Upper lobe of right lung (tissue), 1 donor: ENCODE data around the gene DNAH8. TPM values are rescaled to one million over a fixed set of nuclear protein-coding genes. Genes with fewer than 3 reads are reported as not detected.
"Not testable (repeated sequence)": the region's sequence is repeated elsewhere in the genome, so short reads cannot be mapped to it uniquely, and the experiment has no call there.

ENCODE experiments used
- ATAC-seq: fragments of 200-7000 bp; cut with Tn5 transposase; one replicate; pipeline ENCODE4 v1.9.1; 2020; ENCODE audit warnings: mild to moderate bottlenecking, moderate library complexity
- DNase-seq: peaks from one replicate; pipeline ENCODE4 v3.0.0-alpha.2; 2020
- H3K27ac ChIP-seq: fragments of 200-600 bp; one replicate; pipeline ENCODE4 v1.8.0; 2022
- H3K27me3 ChIP-seq: fragments of 200-600 bp; one replicate; pipeline ENCODE4 v1.8.0; 2022; ENCODE audit warnings: mild to moderate bottlenecking
- H3K36me3 ChIP-seq: fragments of 200-600 bp; one replicate; pipeline ENCODE4 v1.8.0; 2022
- H3K4me1 ChIP-seq: fragments of 200-600 bp; one replicate; pipeline ENCODE4 v1.8.0; 2022
- H3K4me3 ChIP-seq: fragments of 200-600 bp; one replicate; pipeline ENCODE4 v1.8.0; 2022; ENCODE audit warnings: mild to moderate bottlenecking
- H3K9me3 ChIP-seq: fragments of 200-600 bp; one replicate; pipeline ENCODE4 v1.8.0; 2022
- intact Hi-C: fragments of 100-400 bp; cut with DNase I; formaldehyde crosslinking; loops from one replicate; pipeline ENCODE4 v1.11.0; 2022
- total RNA-seq: library from RNA; stranded (reverse); fragmentation: NEBNext Ultra II Directional; extraction: Animal tissue kit (Norgen Biotek cat#: 25700); gene quantifications from one replicate; pipeline ENCODE4 v1.2.1, GENCODE V29; 2021
- TF ChIP-seq, protein P1 (sequence below): fragments of 200-600 bp; IDR thresholded peaks from one replicate; pipeline ENCODE4 v1.8.0; 2022; ENCODE audit warnings: antibody characterized with exemption
- donor health status: DM: no; HTN: yes; CAD: no; lungs with severe emphysema.

The DNAH8 gene
- total RNA-seq, 1 donor from 2014 or later, result 0.17 TPM

DNA sequence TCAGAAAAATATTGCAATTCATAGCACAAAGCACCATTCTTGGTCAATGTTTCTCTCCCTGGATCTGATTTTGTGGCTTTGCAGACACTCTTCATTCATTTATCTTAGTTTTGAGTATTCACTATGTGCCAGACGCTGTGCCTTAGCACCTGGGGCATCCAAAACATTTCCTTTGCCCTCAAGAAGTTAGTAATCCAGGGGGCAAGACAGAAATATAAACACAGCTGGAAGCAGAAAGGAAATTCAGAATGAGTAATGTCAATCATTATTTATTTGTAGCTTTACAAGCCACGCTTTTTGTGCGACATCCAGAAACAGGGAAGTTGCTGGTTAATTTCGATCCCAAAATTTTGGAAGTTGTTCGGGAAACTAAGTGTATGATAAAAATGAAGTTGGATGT, 71.4 kb downstream of the DNAH8 start:
- Histone ChIP-seq H3K9me3 (no peaks in the 10 kb centered on the region), H3K27ac (no peak overlapping the region), H3K27me3 (no peaks in the 10 kb centered on the region), H3K36me3 (no peaks in the 10 kb centered on the region), H3K4me3 (no peak overlapping the region), H3K4me1 (no peaks in the 10 kb centered on the region)
- ATAC-seq, result no peak
- intact Hi-C loops, result no loop called here
- no peak for DNase-seq
- TF ChIP-seq, protein P1, sequence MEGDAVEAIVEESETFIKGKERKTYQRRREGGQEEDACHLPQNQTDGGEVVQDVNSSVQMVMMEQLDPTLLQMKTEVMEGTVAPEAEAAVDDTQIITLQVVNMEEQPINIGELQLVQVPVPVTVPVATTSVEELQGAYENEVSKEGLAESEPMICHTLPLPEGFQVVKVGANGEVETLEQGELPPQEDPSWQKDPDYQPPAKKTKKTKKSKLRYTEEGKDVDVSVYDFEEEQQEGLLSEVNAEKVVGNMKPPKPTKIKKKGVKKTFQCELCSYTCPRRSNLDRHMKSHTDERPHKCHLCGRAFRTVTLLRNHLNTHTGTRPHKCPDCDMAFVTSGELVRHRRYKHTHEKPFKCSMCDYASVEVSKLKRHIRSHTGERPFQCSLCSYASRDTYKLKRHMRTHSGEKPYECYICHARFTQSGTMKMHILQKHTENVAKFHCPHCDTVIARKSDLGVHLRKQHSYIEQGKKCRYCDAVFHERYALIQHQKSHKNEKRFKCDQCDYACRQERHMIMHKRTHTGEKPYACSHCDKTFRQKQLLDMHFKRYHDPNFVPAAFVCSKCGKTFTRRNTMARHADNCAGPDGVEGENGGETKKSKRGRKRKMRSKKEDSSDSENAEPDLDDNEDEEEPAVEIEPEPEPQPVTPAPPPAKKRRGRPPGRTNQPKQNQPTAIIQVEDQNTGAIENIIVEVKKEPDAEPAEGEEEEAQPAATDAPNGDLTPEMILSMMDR, result no peak

DNA sequence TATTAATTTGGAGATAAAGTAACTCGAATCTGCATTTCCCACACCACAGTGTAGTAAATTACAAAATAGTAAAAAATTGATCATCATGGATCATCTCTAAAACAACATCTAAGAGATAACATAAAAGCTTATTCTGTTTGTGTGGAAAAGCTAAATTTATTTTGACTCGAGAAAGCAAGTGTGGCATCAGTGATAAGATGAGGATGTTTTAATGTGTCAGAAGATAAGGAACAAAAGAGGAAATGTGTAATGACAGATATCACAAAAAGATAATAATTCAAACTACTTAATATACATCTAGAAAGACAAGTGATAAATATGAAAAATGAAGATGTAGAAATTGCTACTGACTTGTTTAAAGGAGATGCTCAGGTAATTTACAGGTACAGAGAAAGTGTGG, 74.1 kb downstream of the DNAH8 start:
- Histone ChIP-seq H3K27me3 (no peaks in the 10 kb centered on the region), H3K36me3 (no peaks in the 10 kb centered on the region), H3K9me3 (no peaks in the 10 kb centered on the region), H3K4me3 (no peak overlapping the region), H3K27ac (no peak overlapping the region), H3K4me1 (no peaks in the 10 kb centered on the region)
- DNase-seq (no peak), ATAC-seq (no peak)
- TF ChIP-seq, protein P1, result no peak
- intact Hi-C loops, result no loop called here

GRCh38 chr6:38792356-38792755, 77.2 kb downstream of the DNAH8 start:
- H3K4me1 ChIP-seq, result no peaks in the 10 kb centered on the region
- intact Hi-C loops, result no loop called here
- no peaks in the 10 kb centered on the region for H3K36me3 ChIP-seq
- no peak for ATAC-seq
- H3K4me3 ChIP-seq, result no peak overlapping the region
- TF ChIP-seq, protein P1, result no peak
- H3K27me3 ChIP-seq, result no peaks in the 10 kb centered on the region
- no peaks in the 10 kb centered on the region for H3K9me3 ChIP-seq
- no peak overlapping the region for H3K27ac ChIP-seq
- no peak for DNase-seq

DNA sequence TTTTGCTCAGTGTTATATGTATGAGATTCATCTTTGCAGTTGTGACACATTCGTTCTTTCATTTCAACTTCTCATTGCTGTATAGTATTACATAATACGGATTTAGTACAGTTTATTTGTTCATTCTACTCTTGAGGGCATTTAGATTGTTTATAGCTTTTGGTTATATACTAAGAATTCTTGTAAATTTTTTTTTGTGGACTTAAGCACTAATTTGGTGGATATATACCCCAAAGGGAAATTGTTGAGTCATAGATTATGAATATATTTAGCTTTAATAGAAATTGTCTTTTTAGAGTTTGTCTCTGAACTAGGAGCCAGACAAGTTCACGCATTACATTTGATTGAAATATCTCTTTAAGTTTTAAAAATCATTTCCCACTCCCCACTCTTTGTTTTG, 79.6 kb downstream of the DNAH8 start:
- H3K4me3 ChIP-seq, result no peak overlapping the region
- H3K36me3 ChIP-seq, result no peaks in the 10 kb centered on the region
- TF ChIP-seq, protein P1, result no peak
- H3K9me3 ChIP-seq, result no peaks in the 10 kb centered on the region
- DNase-seq (no peak), ATAC-seq (no peak)
- no peaks in the 10 kb centered on the region for H3K4me1 ChIP-seq
- H3K27me3 ChIP-seq, result no peaks in the 10 kb centered on the region
- intact Hi-C loops, result no loop called here
- no peak overlapping the region for H3K27ac ChIP-seq

GRCh38 chr6:38796006-38796405, 80.9 kb downstream of the DNAH8 start:
- intact Hi-C loops, result no loop called here
- Histone ChIP-seq H3K4me1 (no peaks in the 10 kb centered on the region), H3K9me3 (no peaks in the 10 kb centered on the region), H3K4me3 (no peak overlapping the region), H3K27ac (no peak overlapping the region), H3K36me3 (no peaks in the 10 kb centered on the region), H3K27me3 (no peaks in the 10 kb centered on the region)
- DNase-seq (no peak), ATAC-seq (no peak)
- TF ChIP-seq, protein P1, result no peak

DNA sequence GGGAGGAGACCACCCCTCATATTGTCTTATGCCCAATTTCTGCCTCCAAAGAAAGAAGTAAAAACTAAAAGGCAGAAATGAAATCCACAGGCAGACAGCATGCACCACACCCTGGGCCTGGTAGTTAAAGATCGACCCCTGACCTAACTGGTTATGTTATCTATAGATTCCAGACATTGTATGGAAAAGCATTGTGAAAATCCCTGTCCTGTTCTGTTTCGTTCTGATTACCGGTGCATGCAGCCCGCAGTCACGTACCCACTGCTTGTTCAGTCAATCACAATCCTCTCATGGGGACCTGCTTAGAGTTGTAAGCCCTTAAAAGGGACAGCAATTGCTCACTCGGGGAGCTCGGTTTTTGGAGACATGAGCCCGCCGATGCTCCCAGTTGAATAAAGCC, 81.3 kb downstream of the DNAH8 start:
- H3K4me3 ChIP-seq, H3K27me3 ChIP-seq, H3K27ac ChIP-seq, ATAC-seq, H3K36me3 ChIP-seq, H3K9me3 ChIP-seq, DNase-seq, H3K4me1 ChIP-seq, intact Hi-C loops: not testable (repeated sequence)
